Measurements from ENCODE around the gene BSN. TPM values are rescaled to one million over a fixed set of nuclear protein-coding genes. Genes with fewer than 3 reads are reported as not detected.

BSN gene
- total and polyA plus RNA-seq, 8 donors = 0.56 to 1.6 (median 0.97) TPM

DNA sequence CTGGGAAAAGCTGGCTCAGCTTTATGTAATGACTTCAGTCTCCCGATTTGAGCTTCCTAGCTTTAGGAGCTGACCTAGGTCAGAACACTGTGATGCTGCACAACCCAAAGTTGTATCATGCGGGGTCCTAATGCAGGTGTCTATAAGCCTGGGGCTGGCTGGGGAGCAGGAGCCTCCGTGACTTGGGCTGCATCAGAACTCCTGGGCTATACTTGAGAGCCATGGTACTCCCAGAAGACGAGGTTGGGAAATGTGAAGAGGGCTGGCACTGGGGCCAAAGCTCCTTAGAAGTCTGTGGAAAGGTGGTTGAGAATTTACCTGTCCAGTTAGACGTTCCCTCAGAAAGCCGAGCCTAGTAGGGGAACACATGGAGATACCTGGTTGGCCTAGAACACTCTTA lies 57.0 kb downstream of the BSN start:
- no peak for ATAC-seq
- WGBS, 2 donors = 78 to 82% methylated on average over 6 of the region's 6 CpGs
- TF ChIP-seq, protein P1, sequence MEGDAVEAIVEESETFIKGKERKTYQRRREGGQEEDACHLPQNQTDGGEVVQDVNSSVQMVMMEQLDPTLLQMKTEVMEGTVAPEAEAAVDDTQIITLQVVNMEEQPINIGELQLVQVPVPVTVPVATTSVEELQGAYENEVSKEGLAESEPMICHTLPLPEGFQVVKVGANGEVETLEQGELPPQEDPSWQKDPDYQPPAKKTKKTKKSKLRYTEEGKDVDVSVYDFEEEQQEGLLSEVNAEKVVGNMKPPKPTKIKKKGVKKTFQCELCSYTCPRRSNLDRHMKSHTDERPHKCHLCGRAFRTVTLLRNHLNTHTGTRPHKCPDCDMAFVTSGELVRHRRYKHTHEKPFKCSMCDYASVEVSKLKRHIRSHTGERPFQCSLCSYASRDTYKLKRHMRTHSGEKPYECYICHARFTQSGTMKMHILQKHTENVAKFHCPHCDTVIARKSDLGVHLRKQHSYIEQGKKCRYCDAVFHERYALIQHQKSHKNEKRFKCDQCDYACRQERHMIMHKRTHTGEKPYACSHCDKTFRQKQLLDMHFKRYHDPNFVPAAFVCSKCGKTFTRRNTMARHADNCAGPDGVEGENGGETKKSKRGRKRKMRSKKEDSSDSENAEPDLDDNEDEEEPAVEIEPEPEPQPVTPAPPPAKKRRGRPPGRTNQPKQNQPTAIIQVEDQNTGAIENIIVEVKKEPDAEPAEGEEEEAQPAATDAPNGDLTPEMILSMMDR (IDR thresholded peaks at IDR 0.05) = no peak
- no peaks in the 10 kb centered on the region for H3K27me3 ChIP-seq
- H3K27ac ChIP-seq = no peak overlapping the region
- intact Hi-C loops (cut with DNase I) = no loop called here
- no peak overlapping the region for H3K4me3 ChIP-seq
- H3K4me1 ChIP-seq = no peaks in the 10 kb centered on the region
- no peaks in the 10 kb centered on the region for H3K36me3 ChIP-seq
- no peaks in the 10 kb centered on the region for H3K9me3 ChIP-seq
- no peak for FAIRE-seq
- no peak for DNase-seq

DNA sequence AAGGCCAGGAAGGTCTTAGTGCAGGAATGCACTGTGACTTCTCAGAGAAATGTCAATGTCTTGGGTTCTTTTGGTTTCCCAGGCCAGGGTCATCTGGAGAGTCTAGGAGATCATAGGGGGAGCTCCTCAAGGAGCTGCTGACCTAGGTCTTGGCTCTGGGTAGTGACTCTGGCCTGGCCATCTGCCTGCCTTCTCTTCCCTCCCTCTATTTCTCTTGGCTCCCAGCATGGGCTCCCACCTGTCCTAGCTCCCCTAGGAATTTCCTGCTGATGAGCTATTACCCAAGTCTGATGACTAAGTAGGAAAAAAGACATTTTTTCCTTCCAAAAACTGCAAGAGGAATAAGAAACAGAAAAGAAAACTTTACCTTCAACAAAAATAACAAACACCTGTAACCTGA lies 57.4 kb downstream of the BSN start:
- no peak overlapping the region for H3K4me3 ChIP-seq
- TF ChIP-seq, protein P1 (IDR thresholded peaks at IDR 0.05) = no peak
- no peak for FAIRE-seq

DNA sequence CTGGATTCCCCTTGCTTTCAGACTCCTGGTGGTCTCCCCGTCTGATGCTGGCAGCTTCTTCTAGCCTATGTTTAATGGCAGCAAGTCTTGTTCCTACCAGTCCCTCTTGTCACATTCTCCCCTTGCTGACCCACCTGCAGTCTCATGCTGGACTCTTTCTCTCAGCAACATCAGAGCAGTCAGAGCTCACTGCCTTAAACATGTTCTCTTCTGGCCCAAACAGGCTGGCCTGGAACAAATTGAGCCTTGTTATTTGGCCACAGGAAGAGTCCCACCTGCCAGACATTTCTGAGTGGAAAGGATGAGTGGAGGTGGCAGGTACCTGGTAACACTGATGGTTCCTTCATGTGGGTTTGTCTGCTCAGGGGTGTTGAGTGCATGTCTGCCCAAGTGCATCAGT lies 60.7 kb downstream of the BSN start:
- H3K27ac ChIP-seq = no peak overlapping the region
- no peak for FAIRE-seq
- no peak overlapping the region for H3K4me3 ChIP-seq
- no peaks in the 10 kb centered on the region for H3K9me3 ChIP-seq
- no peaks in the 10 kb centered on the region for H3K36me3 ChIP-seq
- no peaks in the 10 kb centered on the region for H3K27me3 ChIP-seq
- WGBS, 2 donors = 67 to 70% methylated on average over 1 of the region's 1 CpG
- no peak for ATAC-seq
- DNase-seq = no peak
- intact Hi-C loops (cut with DNase I) = no loop called here
- TF ChIP-seq, protein P1 (IDR thresholded peaks at IDR 0.05) = no peak
- H3K4me1 ChIP-seq = no peaks in the 10 kb centered on the region

More for the DNA sequence above, 57.4 kb downstream of the BSN start:
- intact Hi-C loops (cut with DNase I) = no loop called here
- no peaks in the 10 kb centered on the region for H3K9me3 ChIP-seq
- H3K4me1 ChIP-seq = no peaks in the 10 kb centered on the region
- no peaks in the 10 kb centered on the region for H3K36me3 ChIP-seq
- no peak for DNase-seq
- no peaks in the 10 kb centered on the region for H3K27me3 ChIP-seq
- ATAC-seq = no peak
- H3K27ac ChIP-seq = no peak overlapping the region

DNA sequence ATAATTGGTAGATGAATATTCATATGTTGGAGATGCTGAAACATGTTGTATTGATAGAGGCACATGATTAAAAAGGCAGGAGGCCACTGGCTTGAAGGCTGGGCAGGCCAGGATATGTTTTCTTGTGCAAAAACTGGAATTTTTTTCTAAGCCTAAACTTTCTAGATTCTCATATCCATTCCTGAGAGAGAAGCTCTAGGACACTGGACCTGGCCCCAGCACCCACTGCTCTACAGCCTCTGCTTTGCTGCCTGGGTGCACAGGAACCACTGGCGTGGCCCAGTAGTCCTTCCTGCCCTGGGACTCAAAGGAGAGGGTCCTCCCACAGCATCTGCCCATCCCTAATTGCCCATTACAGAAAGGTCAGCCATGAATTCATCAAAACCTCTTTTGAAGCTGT lies 61.8 kb downstream of the BSN start:
- DNase-seq = no peak
- TF ChIP-seq, protein P1 (IDR thresholded peaks at IDR 0.05) = no peak

DNA sequence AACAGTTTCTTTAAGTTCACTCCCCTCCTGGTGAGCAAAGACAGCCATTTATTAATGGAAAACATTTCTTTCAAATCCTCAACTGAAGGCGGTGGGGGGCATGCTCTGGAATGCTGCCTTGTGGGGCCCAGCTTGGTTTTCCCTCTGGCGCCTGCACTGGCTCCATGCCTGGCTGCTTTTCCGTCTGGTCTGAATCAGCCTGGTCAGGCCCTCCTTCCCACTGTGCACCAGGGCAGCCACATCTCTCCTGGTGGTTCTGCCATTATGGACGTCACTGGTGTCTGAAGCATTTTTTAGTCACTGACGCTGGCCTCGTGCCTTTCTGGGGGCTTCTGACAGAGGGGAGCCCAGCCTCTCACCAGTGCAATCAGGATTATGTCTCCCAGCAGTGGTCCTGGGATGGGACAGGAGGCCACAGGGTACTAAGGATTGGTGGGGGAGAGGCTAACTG lies 62.2 kb downstream of the BSN start:
- 67 to 70% methylated on average over 6 of the region's 6 CpGs for WGBS, 2 donors

More for the DNA sequence above, 61.8 kb downstream of the BSN start:
- 82 to 93% methylated on average over 1 of the region's 1 CpG for WGBS, 2 donors
- no peaks in the 10 kb centered on the region for H3K4me1 ChIP-seq
- ATAC-seq (no peak), FAIRE-seq (no peak)
- H3K36me3 ChIP-seq = no peaks in the 10 kb centered on the region
- no peaks in the 10 kb centered on the region for H3K27me3 ChIP-seq
- no peaks in the 10 kb centered on the region for H3K9me3 ChIP-seq
- intact Hi-C loops (cut with DNase I) = no loop called here
- no peak overlapping the region for H3K4me3 ChIP-seq
- no peak overlapping the region for H3K27ac ChIP-seq

More for the DNA sequence above, 62.2 kb downstream of the BSN start:
- Histone ChIP-seq H3K36me3 (no peaks in the 10 kb centered on the region), H3K9me3 (no peaks in the 10 kb centered on the region), H3K4me1 (no peaks in the 10 kb centered on the region), H3K27ac (no peak overlapping the region), H3K4me3 (no peak overlapping the region), H3K27me3 (no peaks in the 10 kb centered on the region)
- TF ChIP-seq, protein P1 (IDR thresholded peaks at IDR 0.05) = no peak
- DNase-seq = no peak
- FAIRE-seq = no peak
- intact Hi-C loops (cut with DNase I) = no loop called here
- no peak for ATAC-seq
